ENCODE data around the gene MEX3D.

DNA sequence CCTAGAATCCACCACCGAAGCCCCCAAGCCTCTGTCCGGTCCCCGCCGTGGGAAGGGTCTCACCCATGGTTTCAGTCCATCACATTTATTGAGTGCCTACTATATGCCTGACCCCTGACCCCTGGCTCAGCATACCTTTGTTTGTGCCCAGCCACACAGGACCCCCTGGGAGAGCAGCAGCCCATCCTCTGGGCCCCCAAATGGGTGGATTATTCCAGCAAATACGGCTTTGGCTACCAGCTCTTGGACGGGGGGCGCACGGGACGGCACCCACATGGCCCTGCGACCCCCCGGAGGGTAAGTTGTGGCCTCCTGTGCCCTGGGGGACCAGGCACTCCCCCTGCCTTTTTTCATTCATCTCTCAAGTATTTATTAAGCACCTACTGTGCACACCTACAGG is 36.5 kb downstream of the MEX3D start:
- no peak for TF ChIP-seq POLR2A (IDR thresholded peaks at IDR 0.05)
- TF ChIP-seq POLR2AphosphoS5 (IDR thresholded peaks at IDR 0.05), result no peak
- TF ChIP-seq, protein P1, sequence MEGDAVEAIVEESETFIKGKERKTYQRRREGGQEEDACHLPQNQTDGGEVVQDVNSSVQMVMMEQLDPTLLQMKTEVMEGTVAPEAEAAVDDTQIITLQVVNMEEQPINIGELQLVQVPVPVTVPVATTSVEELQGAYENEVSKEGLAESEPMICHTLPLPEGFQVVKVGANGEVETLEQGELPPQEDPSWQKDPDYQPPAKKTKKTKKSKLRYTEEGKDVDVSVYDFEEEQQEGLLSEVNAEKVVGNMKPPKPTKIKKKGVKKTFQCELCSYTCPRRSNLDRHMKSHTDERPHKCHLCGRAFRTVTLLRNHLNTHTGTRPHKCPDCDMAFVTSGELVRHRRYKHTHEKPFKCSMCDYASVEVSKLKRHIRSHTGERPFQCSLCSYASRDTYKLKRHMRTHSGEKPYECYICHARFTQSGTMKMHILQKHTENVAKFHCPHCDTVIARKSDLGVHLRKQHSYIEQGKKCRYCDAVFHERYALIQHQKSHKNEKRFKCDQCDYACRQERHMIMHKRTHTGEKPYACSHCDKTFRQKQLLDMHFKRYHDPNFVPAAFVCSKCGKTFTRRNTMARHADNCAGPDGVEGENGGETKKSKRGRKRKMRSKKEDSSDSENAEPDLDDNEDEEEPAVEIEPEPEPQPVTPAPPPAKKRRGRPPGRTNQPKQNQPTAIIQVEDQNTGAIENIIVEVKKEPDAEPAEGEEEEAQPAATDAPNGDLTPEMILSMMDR (IDR thresholded peaks at IDR 0.05), result no peak
- TF ChIP-seq EP300 (IDR thresholded peaks at IDR 0.05), result no peak

Measured in sigmoid colon (tissue), 4 donors.